DMS53 treated with DMSO at 0.1 percent for 48 hours (cell line): Measurements from ENCODE around the gene PFKFB4.
A peak's percentile ranks its signal among the peaks of the same experiment; 100 is the strongest.
"Not testable (repeated sequence)": the region's sequence is repeated elsewhere in the genome, so short reads cannot be mapped to it uniquely, and the experiment has no call there.

Source experiments
- DNase-seq: peaks from one replicate; lab custom pipeline; 2025; ENCODE audit not compliant: unreplicated experiment; lab: John Stamatoyannopoulos, UW

Gene PFKFB4

GRCh38 chr3:48561045-48561736 is 4.6 kb upstream of the PFKFB4 start:
- DNase-seq, result no peak

- no peak for DNase-seq
These were observed 4.0 kb upstream of the PFKFB4 start for GRCh38 chr3:48560648-48561018.

- DNase-seq, result no peak
These were observed 2.0 kb upstream of the PFKFB4 start for GRCh38 chr3:48558493-48559134.

GRCh38 chr3:48555949-48556795 is 431 bp downstream of the PFKFB4 start:
- no peak for DNase-seq

GRCh38 chr3:48555231-48555948 is 1.2 kb downstream of the PFKFB4 start:
- DNase-seq, result no peak

GRCh38 chr3:48553886-48554845 is 2.4 kb downstream of the PFKFB4 start:
- no peak for DNase-seq

- DNase-seq, result no peak
These were observed 3.2 kb downstream of the PFKFB4 start for GRCh38 chr3:48553361-48553760.

GRCh38 chr3:48552111-48552951 is 4.3 kb downstream of the PFKFB4 start:
- peak; percentile 44 for DNase-seq

GRCh38 chr3:48551651-48552050 is 5.0 kb downstream of the PFKFB4 start:
- not testable (repeated sequence) for DNase-seq

- DNase-seq, result peak; percentile 15
These were observed 7.6 kb downstream of the PFKFB4 start for GRCh38 chr3:48548729-48549705.

GRCh38 chr3:48548126-48548525 is 8.5 kb downstream of the PFKFB4 start:
- no peak for DNase-seq

GRCh38 chr3:48546203-48546829 is 10.3 kb downstream of the PFKFB4 start:
- DNase-seq, result no peak

GRCh38 chr3:48544141-48544540 is 12.5 kb downstream of the PFKFB4 start:
- no peak for DNase-seq

- no peak for DNase-seq
These were observed 13.2 kb downstream of the PFKFB4 start for GRCh38 chr3:48543271-48543866.

GRCh38 chr3:48538451-48538850 is 18.2 kb downstream of the PFKFB4 start:
- no peak for DNase-seq

- no peak for DNase-seq
These were observed 19.8 kb downstream of the PFKFB4 start for GRCh38 chr3:48536785-48537184.

GRCh38 chr3:48536116-48536515 is 20.5 kb downstream of the PFKFB4 start:
- no peak for DNase-seq
